Measurements from ENCODE around the gene HCN4.

GRCh38 chr15:73368301-73369136 lies at the start of gene HCN4:
- TF ChIP-seq CTCF (IDR thresholded peaks at IDR 0.05; ENCODE audit: poor library complexity, severe bottlenecking) = no peak
- no peak for TF ChIP-seq TAF1 (IDR thresholded peaks at IDR 0.05; ENCODE audit: low read depth)
- peak; percentile 44 for TF ChIP-seq RAD21 (conservative IDR thresholded peaks at IDR 0.05)
- peak; percentile 40 for TF ChIP-seq EP300 (conservative IDR thresholded peaks at IDR 0.05; ENCODE audit: poor library complexity, severe bottlenecking)
- peak; percentile 28 for TF ChIP-seq SMC3 (conservative IDR thresholded peaks at IDR 0.05; ENCODE audit: poor library complexity)
- TF ChIP-seq POLR2AphosphoS5 (IDR thresholded peaks at IDR 0.05) = peak; percentile 80
- no peak for TF ChIP-seq REST (IDR thresholded peaks at IDR 0.05; ENCODE audit: borderline replicate concordance)
- no peak for TF ChIP-seq EZH2 (IDR thresholded peaks at IDR 0.05; ENCODE audit: borderline replicate concordance, insufficient read depth, low read length, poor library complexity, severe bottlenecking)
- TF ChIP-seq MXI1 (conservative IDR thresholded peaks at IDR 0.05; ENCODE audit: poor library complexity, severe bottlenecking) = peak; percentile 61

Measured in neural cell (in vitro differentiated cells).